Transverse colon (tissue), 4 donors: Measurements from ENCODE around the gene ACO1. TPM values are rescaled to one million over a fixed set of nuclear protein-coding genes. Genes with fewer than 3 reads are reported as not detected.

Source experiments
- DNase-seq: peaks from one replicate; pipeline ENCODE4 v3.0.0-alpha.2; 2019
- H3K27ac ChIP-seq, 4 donors: fragments of 200-600 bp; sonication (generic); 2 replicates each; pipeline ENCODE4 v1.5.1; 2016 to 2018; ENCODE audit warnings: inconsistent platforms in 4 of 4
- H3K27me3 ChIP-seq: fragments of 200-600 bp; sonication (generic); 2 replicates; pipeline ENCODE4 v1.5.1; 2017; ENCODE audit warnings: inconsistent platforms
- H3K36me3 ChIP-seq, 4 donors: fragments of 200-600 bp; sonication (generic); 2 replicates each; pipeline ENCODE4 v1.5.1; 2017 to 2019; ENCODE audit warnings: inconsistent platforms in 4 of 4
- H3K4me1 ChIP-seq, 4 donors: fragments of 200-600 bp; sonication (generic); 2 replicates each; pipeline ENCODE4 v1.5.1; 2017 to 2020; ENCODE audit warnings: inconsistent platforms in 4 of 4
- H3K4me3 ChIP-seq, 4 donors: fragments of 200-600 bp; sonication (generic); 1 replicate in 1 of 4; 2 replicates in 3 of 4; pipeline versions ENCODE4 v1.5.1 to v1.6.1; 2017 to 2019; ENCODE audit warnings: inconsistent platforms in 4 of 4
- H3K9me3 ChIP-seq, 2 donors: fragments of 200-600 bp; sonication (generic); 2 replicates each; pipeline ENCODE4 v1.5.1; 2017 to 2019; ENCODE audit warnings: inconsistent platforms in 2 of 2
- CTCF ChIP-seq, 5 experiments: fragments of 200-600 bp in 3 of 5; fragments of 450-650 bp in 2 of 5; sonication (generic) in 3 of 5; IDR thresholded peaks; 1 replicate in 2 of 5; 2 replicates in 3 of 5; pipeline ENCODE4 v1.5.1; 2016 to 2017; ENCODE audit warnings: antibody characterized with exemption in 5 of 5, inconsistent platforms in 3 of 5, mild to moderate bottlenecking in 2 of 5, moderate library complexity in 1 of 5
- EP300 ChIP-seq: sonication (generic); formaldehyde crosslinking; IDR thresholded peaks from one replicate; pipeline ENCODE4 v1.6.1; 2017; ENCODE audit warnings: antibody characterized with exemption, low read depth
- POLR2A ChIP-seq: fragments of 450-650 bp; IDR thresholded peaks from one replicate; pipeline ENCODE4 v1.6.1; 2016; ENCODE audit warnings: antibody characterized with exemption, mild to moderate bottlenecking, moderate library complexity
- POLR2AphosphoS5 ChIP-seq, 3 donors: sonication (generic); formaldehyde crosslinking; IDR thresholded peaks; one replicate each; pipeline ENCODE4 v1.6.1; 2016; ENCODE audit warnings: antibody characterized with exemption in 3 of 3
- WGBS, 2 donors: methylation state at CpG; one replicate each; pipeline ENCODE4 v1.1.5; 2018; ENCODE audit warnings: low coverage in 1 of 2; 5-methylcytosine and 5-hydroxymethylcytosine counted together
- in situ Hi-C, 4 donors: fragments of 200-750 bp; cut with MboI; loops; one replicate each; pipeline versions ENCODE4 v1.15.0 to v1.15.1; 2017; ENCODE audit warnings: low sequenced_read_pairs in 3 of 4, low pct_ligation_motif_present in 1 of 4, low pct_unique_long_range_greater_than_20kb in 1 of 4
- intact Hi-C: fragments of 100-400 bp; cut with DNase I; formaldehyde crosslinking; loops from one replicate; pipeline ENCODE4 v1.15.1; 2023; ENCODE audit warnings: low total_unique reads
- total RNA-seq, 4 donors: library from RNA; depleted of rRNA; stranded (reverse); fragments of >200 nt; gene quantifications; one replicate each; pipeline ENCODE4 v1.1.0, GENCODE V29; 2016

ACO1 gene
- total RNA-seq, 4 donors from 2014 or later: 10.1 to 34.5 (median 27.3) TPM

- Histone ChIP-seq H3K9me3 (no peaks in the 10 kb centered on the region), H3K27ac (no peak overlapping the region), H3K27me3 (no peaks in the 10 kb centered on the region), H3K4me3 (no peak overlapping the region), H3K4me1 (no peaks in the 10 kb centered on the region), H3K36me3 (peaks cover 0 to 15% (median 0%) of the 10 kb centered on the region in 4 donors)
- TF ChIP-seq POLR2A: no peak
- TF ChIP-seq EP300: no peak
- no peak for TF ChIP-seq POLR2AphosphoS5 (IDR thresholded peaks at IDR 0.05)
- no peak for TF ChIP-seq CTCF (IDR thresholded peaks at IDR 0.05)
- no peak for DNase-seq
- in situ Hi-C loops: no loop called here
- intact Hi-C loops: no loop called here
- 90 to 99% methylated on average over 4 to 5 of the region's 5 CpGs for WGBS, 2 donors
Observed at GRCh38 chr9:32463500-32464293, 79.3 kb downstream of the ACO1 start.

GRCh38 chr9:32468740-32469139 lies 84.3 kb downstream of the ACO1 start:
- in situ Hi-C loops: no loop called here
- Histone ChIP-seq H3K27ac (no peak overlapping the region), H3K27me3 (no peaks in the 10 kb centered on the region), H3K9me3 (no peaks in the 10 kb centered on the region), H3K4me1 (no peaks in the 10 kb centered on the region), H3K4me3 (no peak overlapping the region), H3K36me3 (peaks cover 0 to 6% (median 0%) of the 10 kb centered on the region in 4 donors)
- no peak for DNase-seq
- TF ChIP-seq CTCF (IDR thresholded peaks at IDR 0.05): no peak
- no peak for TF ChIP-seq POLR2AphosphoS5 (IDR thresholded peaks at IDR 0.05)
- no peak for TF ChIP-seq POLR2A
- TF ChIP-seq EP300: no peak
- 83 to 87% methylated on average over 1 of the region's 1 CpG for WGBS, 2 donors
- intact Hi-C loops: no loop called here

- 88 to 95% methylated on average over 3 of the region's 3 CpGs for WGBS, 2 donors
- H3K4me3 ChIP-seq: no peak overlapping the region
- DNase-seq: no peak
Observed at GRCh38 chr9:32472344-32472743, 87.9 kb downstream of the ACO1 start.

GRCh38 chr9:32483343-32483742 lies 98.9 kb downstream of the ACO1 start:
- no peak overlapping the region for H3K27ac ChIP-seq
- intact Hi-C loops (no loop called here), in situ Hi-C loops (no loop called here)
- H3K36me3 ChIP-seq: peaks cover 0 to 70% (median 9%) of the 10 kb centered on the region in 4 donors
- no peaks in the 10 kb centered on the region for H3K9me3 ChIP-seq
- DNase-seq: no peak
- H3K4me3 ChIP-seq: no peak overlapping the region
- WGBS, 2 donors: 83 to 92% methylated on average over 3 to 4 of the region's 4 CpGs
- TF ChIP-seq POLR2A (no peak), POLR2AphosphoS5 (IDR thresholded peaks at IDR 0.05) (no peak), CTCF (IDR thresholded peaks at IDR 0.05) (no peak), EP300 (no peak)
- H3K27me3 ChIP-seq: no peaks in the 10 kb centered on the region
- H3K4me1 ChIP-seq: no peaks in the 10 kb centered on the region

More at GRCh38 chr9:32472344-32472743, 87.9 kb downstream of the ACO1 start:
- Histone ChIP-seq H3K36me3 (peaks cover 0 to 26% (median 4%) of the 10 kb centered on the region in 4 donors), H3K27ac (no peak overlapping the region), H3K27me3 (no peaks in the 10 kb centered on the region), H3K9me3 (no peaks in the 10 kb centered on the region), H3K4me1 (no peaks in the 10 kb centered on the region)
- intact Hi-C loops: no loop called here
- TF ChIP-seq POLR2A: no peak
- no peak for TF ChIP-seq CTCF (IDR thresholded peaks at IDR 0.05)
- no peak for TF ChIP-seq EP300
- no peak for TF ChIP-seq POLR2AphosphoS5 (IDR thresholded peaks at IDR 0.05)
- in situ Hi-C loops: no loop called here
